PFSK-1 (cell line): ENCODE measurements around the gene TLN1.

Source experiments
- FOXP2 ChIP-seq: optimal IDR thresholded peaks from 2 replicates; pipeline ENCODE3; 2011; ENCODE audit warnings: borderline replicate concordance, control low read depth, inconsistent platforms; ENCODE audit not compliant: insufficient read depth; ENCODE audit errors: extremely low read length, extremely low read depth
- POLR2AphosphoS5 ChIP-seq: IDR thresholded peaks from 2 replicates; pipeline ENCODE4 v1.6.1; 2012; ENCODE audit warnings: low read depth, mild to moderate bottlenecking, control low read depth, low read length, moderate library complexity
- REST ChIP-seq, 2 experiments: IDR thresholded peaks; 2 replicates each; pipeline versions ENCODE4 v1.6.1 to v1.8.0; 2011 to 2012; ENCODE audit warnings: low read depth in 2 of 2, low read length in 2 of 2, control low read depth in 1 of 2, inconsistent platforms in 1 of 2, mild to moderate bottlenecking in 1 of 2, moderate library complexity in 1 of 2; ENCODE audit not compliant: insufficient read depth in 1 of 2
- SIN3A ChIP-seq: IDR thresholded peaks from 2 replicates; pipeline ENCODE4 v1.6.1; 2012; ENCODE audit warnings: mild to moderate bottlenecking, low read length, moderate library complexity, borderline replicate concordance; ENCODE audit not compliant: insufficient read depth
- TAF1 ChIP-seq: IDR thresholded peaks from 2 replicates; pipeline ENCODE4 v1.6.1; 2012; ENCODE audit warnings: low read length, control low read depth, borderline replicate concordance; ENCODE audit not compliant: insufficient read depth

- no peak for TF ChIP-seq SIN3A
- no peak for TF ChIP-seq TAF1
- TF ChIP-seq REST (IDR thresholded peaks at IDR 0.05; ENCODE audit: insufficient read depth in 1 of 2, low read depth in 2 of 2, low read length in 2 of 2): no peak
- TF ChIP-seq POLR2AphosphoS5: no peak
- no peak for TF ChIP-seq FOXP2
These were observed 26.1 kb downstream of the TLN1 start for GRCh38 chr9:35705836-35706430.
